Measurements from ENCODE around the gene GNAI3.

Gene GNAI3

GRCh38 chr1:109509176-109510134 lies 39.0 kb upstream of the GNAI3 start, which contains the start of gene AMIGO1:
TSS of gene AMIGO1 (minus strand) at chr1:109509727. CDS start at chr1:109508912, 815 bp downstream.
- Histone ChIP-seq H2BK120ac (ENCODE audit: low read depth, low read length) (no peak within 1 kb of the TSS), H3K4me1 (ENCODE audit: control insufficient read depth, low read depth, low read length) (no peaks in the 10 kb centered on the region), H3K23ac (ENCODE audit: low read length) (peak within 1 kb of the TSS; percentile 68), H3K27ac (ENCODE audit: low read depth, low read length) (no peak within 1 kb of the TSS), H3K36me3 (ENCODE audit: control insufficient read depth, insufficient read depth, low read length) (no peaks in the 10 kb centered on the region), H3K56ac (ENCODE audit: low read length) (peak within 1 kb of the TSS; percentile 76), H3K4ac (ENCODE audit: low read depth, low read length) (no peak within 1 kb of the TSS), H3K79me2 (ENCODE audit: control insufficient read depth, insufficient read depth, low read length) (no peaks in the 10 kb centered on the region), H3K9ac (ENCODE audit: low read length) (peak within 1 kb of the TSS; percentile 65), H3K4me2 (ENCODE audit: low read length) (peak within 1 kb of the TSS; percentile 54), H3K27me3 (ENCODE audit: insufficient read depth, low read length, poor library complexity) (peaks cover 2% of the 10 kb centered on the region), H2AK5ac (ENCODE audit: low read length) (no peak within 1 kb of the TSS), H3K18ac (ENCODE audit: low read length) (no peak within 1 kb of the TSS), H2BK15ac (replicated peaks; ENCODE audit: low read depth) (no peak within 1 kb of the TSS), H2BK5ac (ENCODE audit: low read length) (no peak within 1 kb of the TSS), H4K5ac (ENCODE audit: low read length) (no peak within 1 kb of the TSS), H4K8ac (ENCODE audit: low read depth, low read length) (no peak within 1 kb of the TSS), H3K79me1 (ENCODE audit: low read length) (no peaks in the 10 kb centered on the region), H3K4me3 (ENCODE audit: low read length) (peak within 1 kb of the TSS; percentile 30)
- peak; percentile 57 for DNase-seq
- WGBS (ENCODE audit: extremely low coverage, insufficient coverage, low lambda C conversion rate): no CpG with 5 or more reads among the region's 100 CpGs

DNA sequence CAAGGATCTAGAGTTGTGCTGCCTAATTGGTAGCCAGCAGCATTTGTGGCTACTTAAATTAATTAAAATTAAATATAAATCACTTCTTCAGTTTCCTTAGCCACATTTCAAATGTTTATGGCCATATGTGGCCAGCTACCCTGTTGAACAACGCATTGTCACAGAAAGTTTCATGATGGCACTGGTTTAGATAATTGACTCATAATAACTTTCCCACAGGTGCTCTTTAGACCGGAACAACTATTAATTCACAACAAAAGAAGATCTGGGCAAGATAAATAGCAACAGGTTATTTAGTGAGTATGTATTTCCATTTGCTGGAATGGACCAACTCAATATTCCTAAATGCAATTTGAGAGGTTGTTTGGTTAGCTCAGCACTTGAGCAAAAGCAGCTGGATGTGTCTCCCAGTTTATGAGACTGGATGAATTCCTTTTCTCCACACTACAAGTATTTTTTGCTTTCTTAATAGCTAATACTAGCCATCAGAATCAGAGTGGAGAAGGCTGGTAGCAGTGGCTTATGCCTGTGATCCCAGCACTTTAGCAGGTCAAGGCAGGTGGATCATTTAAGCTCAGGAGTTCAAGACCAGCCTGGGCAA lies 35.2 kb upstream of the GNAI3 start:
- no peak overlapping the region for H3K23ac ChIP-seq (ENCODE audit: low read length)
- no peak overlapping the region for H3K56ac ChIP-seq (ENCODE audit: low read length)
- no peak overlapping the region for H3K4me3 ChIP-seq (ENCODE audit: low read length)
- H3K4ac ChIP-seq (ENCODE audit: low read depth, low read length): no peak overlapping the region
- H3K27me3 ChIP-seq (ENCODE audit: insufficient read depth, low read length, poor library complexity): peaks cover 2% of the 10 kb centered on the region
- no peak overlapping the region for H4K8ac ChIP-seq (ENCODE audit: low read depth, low read length)
- no peaks in the 10 kb centered on the region for H3K79me1 ChIP-seq (ENCODE audit: low read length)
- H2BK15ac ChIP-seq (replicated peaks; ENCODE audit: low read depth): no peak overlapping the region
- no peak overlapping the region for H4K5ac ChIP-seq (ENCODE audit: low read length)
- H2BK120ac ChIP-seq (ENCODE audit: low read depth, low read length): no peak overlapping the region
- H3K79me2 ChIP-seq (ENCODE audit: control insufficient read depth, insufficient read depth, low read length): no peaks in the 10 kb centered on the region
- no peak overlapping the region for H2AK5ac ChIP-seq (ENCODE audit: low read length)
- no peaks in the 10 kb centered on the region for H3K4me1 ChIP-seq (ENCODE audit: control insufficient read depth, low read depth, low read length)
- H3K9ac ChIP-seq (ENCODE audit: low read length): no peak overlapping the region
- H3K36me3 ChIP-seq (ENCODE audit: control insufficient read depth, insufficient read depth, low read length): no peaks in the 10 kb centered on the region
- WGBS (ENCODE audit: extremely low coverage, insufficient coverage, low lambda C conversion rate): no CpG with 5 or more reads among the region's 2 CpGs
- H3K18ac ChIP-seq (ENCODE audit: low read length): no peak overlapping the region
- H2BK5ac ChIP-seq (ENCODE audit: low read length): no peak overlapping the region
- H3K27ac ChIP-seq (ENCODE audit: low read depth, low read length): no peak overlapping the region
- no peak for DNase-seq
- no peak overlapping the region for H3K4me2 ChIP-seq (ENCODE audit: low read length)

GRCh38 chr1:109514846-109515245 lies 33.6 kb upstream of the GNAI3 start:
- H3K4me1 ChIP-seq (ENCODE audit: control insufficient read depth, low read depth, low read length): no peaks in the 10 kb centered on the region
- no peaks in the 10 kb centered on the region for H3K36me3 ChIP-seq (ENCODE audit: control insufficient read depth, insufficient read depth, low read length)
- no peak overlapping the region for H2BK120ac ChIP-seq (ENCODE audit: low read depth, low read length)
- H3K27ac ChIP-seq (ENCODE audit: low read depth, low read length): no peak overlapping the region
- no peak overlapping the region for H2AK5ac ChIP-seq (ENCODE audit: low read length)
- no peak overlapping the region for H2BK15ac ChIP-seq (replicated peaks; ENCODE audit: low read depth)
- DNase-seq: no peak
- H3K9ac ChIP-seq (ENCODE audit: low read length): no peak overlapping the region
- no peak overlapping the region for H2BK5ac ChIP-seq (ENCODE audit: low read length)
- H3K79me2 ChIP-seq (ENCODE audit: control insufficient read depth, insufficient read depth, low read length): no peaks in the 10 kb centered on the region
- no peaks in the 10 kb centered on the region for H3K27me3 ChIP-seq (ENCODE audit: insufficient read depth, low read length, poor library complexity)
- WGBS (ENCODE audit: extremely low coverage, insufficient coverage, low lambda C conversion rate): no CpG with 5 or more reads among the region's 3 CpGs
- H4K8ac ChIP-seq (ENCODE audit: low read depth, low read length): no peak overlapping the region
- no peak overlapping the region for H3K4me2 ChIP-seq (ENCODE audit: low read length)
- no peak overlapping the region for H4K5ac ChIP-seq (ENCODE audit: low read length)
- no peak overlapping the region for H3K56ac ChIP-seq (ENCODE audit: low read length)
- H3K23ac ChIP-seq (ENCODE audit: low read length): no peak overlapping the region
- H3K4ac ChIP-seq (ENCODE audit: low read depth, low read length): no peak overlapping the region
- no peak overlapping the region for H3K4me3 ChIP-seq (ENCODE audit: low read length)
- H3K18ac ChIP-seq (ENCODE audit: low read length): no peak overlapping the region
- no peaks in the 10 kb centered on the region for H3K79me1 ChIP-seq (ENCODE audit: low read length)

DNA sequence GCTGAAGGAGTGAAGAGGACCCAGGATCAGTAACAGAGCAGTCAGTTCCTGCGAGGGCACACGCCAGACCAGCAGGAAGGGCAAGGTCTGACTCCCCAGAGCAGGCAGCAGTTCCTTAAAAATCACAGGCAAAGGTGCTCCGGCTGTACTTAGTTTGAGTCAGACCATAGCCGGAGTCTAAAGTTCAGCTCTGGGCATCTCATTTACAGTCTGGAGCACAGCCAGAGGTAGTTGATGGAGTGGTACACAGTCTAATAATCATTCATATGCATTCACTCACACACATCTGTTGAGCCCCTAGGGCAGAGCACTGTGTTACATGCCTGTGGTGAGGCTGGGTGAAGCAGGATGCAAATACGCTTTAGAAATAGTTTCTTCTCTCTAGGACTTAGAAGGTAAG lies 31.5 kb upstream of the GNAI3 start:
- no peak overlapping the region for H3K18ac ChIP-seq (ENCODE audit: low read length)
- no peaks in the 10 kb centered on the region for H3K79me1 ChIP-seq (ENCODE audit: low read length)
- no peaks in the 10 kb centered on the region for H3K27me3 ChIP-seq (ENCODE audit: insufficient read depth, low read length, poor library complexity)
- no peaks in the 10 kb centered on the region for H3K79me2 ChIP-seq (ENCODE audit: control insufficient read depth, insufficient read depth, low read length)
- no CpG with 5 or more reads among the region's 5 CpGs for WGBS (ENCODE audit: extremely low coverage, insufficient coverage, low lambda C conversion rate)
- no peak overlapping the region for H4K5ac ChIP-seq (ENCODE audit: low read length)
- H2BK15ac ChIP-seq (replicated peaks; ENCODE audit: low read depth): no peak overlapping the region
- H3K4me1 ChIP-seq (ENCODE audit: control insufficient read depth, low read depth, low read length): no peaks in the 10 kb centered on the region
- no peak overlapping the region for H3K4me2 ChIP-seq (ENCODE audit: low read length)
- H3K23ac ChIP-seq (ENCODE audit: low read length): no peak overlapping the region
- H3K36me3 ChIP-seq (ENCODE audit: control insufficient read depth, insufficient read depth, low read length): no peaks in the 10 kb centered on the region
- no peak overlapping the region for H3K4ac ChIP-seq (ENCODE audit: low read depth, low read length)
- no peak overlapping the region for H3K9ac ChIP-seq (ENCODE audit: low read length)
- no peak overlapping the region for H2BK120ac ChIP-seq (ENCODE audit: low read depth, low read length)
- no peak overlapping the region for H3K27ac ChIP-seq (ENCODE audit: low read depth, low read length)
- H4K8ac ChIP-seq (ENCODE audit: low read depth, low read length): no peak overlapping the region
- DNase-seq: no peak
- H2AK5ac ChIP-seq (ENCODE audit: low read length): no peak overlapping the region
- H2BK5ac ChIP-seq (ENCODE audit: low read length): no peak overlapping the region
- no peak overlapping the region for H3K56ac ChIP-seq (ENCODE audit: low read length)
- H3K4me3 ChIP-seq (ENCODE audit: low read length): no peak overlapping the region

DNA sequence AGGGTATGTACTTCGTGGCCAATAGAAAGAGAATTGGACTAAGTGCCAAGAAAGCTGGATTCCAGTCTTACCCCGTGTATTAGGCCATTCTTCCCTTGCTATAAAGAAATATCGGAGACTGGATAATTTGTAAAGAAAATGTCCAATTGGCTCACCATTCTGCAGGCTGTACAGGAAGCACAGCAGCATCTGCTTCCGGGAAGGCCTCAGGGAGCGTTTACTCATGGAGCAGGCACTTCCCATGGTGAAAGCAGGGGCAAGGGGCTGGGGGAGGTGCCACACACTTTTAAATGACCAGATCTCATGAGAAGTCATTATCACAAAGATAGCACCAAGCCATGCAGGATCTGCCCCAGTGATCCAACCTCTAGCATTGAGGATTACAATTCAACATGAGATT lies 31.1 kb upstream of the GNAI3 start:
- no peaks in the 10 kb centered on the region for H3K27me3 ChIP-seq (ENCODE audit: insufficient read depth, low read length, poor library complexity)
- no peak overlapping the region for H3K27ac ChIP-seq (ENCODE audit: low read depth, low read length)
- no peak for DNase-seq
- H3K79me2 ChIP-seq (ENCODE audit: control insufficient read depth, insufficient read depth, low read length): no peaks in the 10 kb centered on the region
- no peaks in the 10 kb centered on the region for H3K79me1 ChIP-seq (ENCODE audit: low read length)
- H3K23ac ChIP-seq (ENCODE audit: low read length): no peak overlapping the region
- H3K56ac ChIP-seq (ENCODE audit: low read length): no peak overlapping the region
- H3K4ac ChIP-seq (ENCODE audit: low read depth, low read length): no peak overlapping the region
- no peak overlapping the region for H3K4me2 ChIP-seq (ENCODE audit: low read length)
- no peak overlapping the region for H2BK5ac ChIP-seq (ENCODE audit: low read length)
- no peak overlapping the region for H2AK5ac ChIP-seq (ENCODE audit: low read length)
- no peak overlapping the region for H4K8ac ChIP-seq (ENCODE audit: low read depth, low read length)
- H3K9ac ChIP-seq (ENCODE audit: low read length): no peak overlapping the region
- no peaks in the 10 kb centered on the region for H3K36me3 ChIP-seq (ENCODE audit: control insufficient read depth, insufficient read depth, low read length)
- H3K4me3 ChIP-seq (ENCODE audit: low read length): no peak overlapping the region
- WGBS (ENCODE audit: extremely low coverage, insufficient coverage, low lambda C conversion rate): no CpG with 5 or more reads among the region's 5 CpGs
- no peak overlapping the region for H4K5ac ChIP-seq (ENCODE audit: low read length)
- H3K18ac ChIP-seq (ENCODE audit: low read length): no peak overlapping the region
- H2BK15ac ChIP-seq (replicated peaks; ENCODE audit: low read depth): no peak overlapping the region
- no peak overlapping the region for H2BK120ac ChIP-seq (ENCODE audit: low read depth, low read length)
- H3K4me1 ChIP-seq (ENCODE audit: control insufficient read depth, low read depth, low read length): no peaks in the 10 kb centered on the region
